ENCODE results near the gene RBM38.
"Not testable (repeated sequence)": the region's sequence is repeated elsewhere in the genome, so short reads cannot be mapped to it uniquely, and the experiment has no call there.

RBM38 gene

GRCh38 chr20:57390604-57391438 is at the start of gene RBM38:
RBM38 (plus strand) TSS chr20:57391396; CDS start chr20:57391582, 186 bp downstream.
- DNase-seq, result no peak

GRCh38 chr20:57341663-57342062 is 49.5 kb upstream of the RBM38 start:
- no peak for DNase-seq

GRCh38 chr20:57342829-57343228 is 48.4 kb upstream of the RBM38 start:
- DNase-seq, result peak; percentile 16

- peak; percentile 15 for DNase-seq
Measured at GRCh38 chr20:57346477-57346876, 44.7 kb upstream of the RBM38 start.

- DNase-seq, result no peak
Measured at GRCh38 chr20:57347393-57347792, 43.8 kb upstream of the RBM38 start.

GRCh38 chr20:57348200-57348921 is 42.8 kb upstream of the RBM38 start:
- not testable (repeated sequence) for DNase-seq

GRCh38 chr20:57348922-57349574 is 42.1 kb upstream of the RBM38 start:
- not testable (repeated sequence) for DNase-seq

- no peak for DNase-seq
Measured at GRCh38 chr20:57350081-57350710, 41.0 kb upstream of the RBM38 start.

GRCh38 chr20:57350726-57351041 is 40.5 kb upstream of the RBM38 start:
- not testable (repeated sequence) for DNase-seq

- DNase-seq, result peak; percentile 84
Measured at GRCh38 chr20:57351042-57351783, 40.0 kb upstream of the RBM38 start, which contains the start of gene RAE1. RAE1 (plus strand) TSS chr20:57351255; CDS start chr20:57354039, 2,784 bp downstream.

- DNase-seq, result no peak
Measured at GRCh38 chr20:57352305-57352704, 38.9 kb upstream of the RBM38 start.

- no peak for DNase-seq
Measured at GRCh38 chr20:57353351-57353750, 37.8 kb upstream of the RBM38 start.

GRCh38 chr20:57361517-57361916 is 29.7 kb upstream of the RBM38 start:
- DNase-seq, result no peak

GRCh38 chr20:57364451-57364850 is 26.7 kb upstream of the RBM38 start:
- DNase-seq, result no peak

GRCh38 chr20:57369596-57369995 is 21.6 kb upstream of the RBM38 start:
- DNase-seq, result no peak

- DNase-seq, result no peak
Measured at GRCh38 chr20:57370316-57370715, 20.9 kb upstream of the RBM38 start.

- no peak for DNase-seq
Measured at GRCh38 chr20:57371363-57371762, 19.8 kb upstream of the RBM38 start.

- no peak for DNase-seq
Measured at GRCh38 chr20:57372157-57372556, 19.0 kb upstream of the RBM38 start.

- no peak for DNase-seq
Measured at GRCh38 chr20:57372581-57373350, 18.4 kb upstream of the RBM38 start.

GRCh38 chr20:57374343-57374930 is 16.8 kb upstream of the RBM38 start:
- no peak for DNase-seq

Data from DMS79 (cell line).